GM18861 (cell line): ENCODE results near the gene GNPTAB.
A peak's percentile ranks its signal among the peaks of the same experiment; 100 is the strongest.

Experiments
- ATAC-seq: cut with Tn5 transposase; IDR thresholded peaks from one replicate; pipeline ENCODE4 v1.9.1; 2021; ENCODE audit not compliant: unreplicated experiment

GNPTAB gene

DNA sequence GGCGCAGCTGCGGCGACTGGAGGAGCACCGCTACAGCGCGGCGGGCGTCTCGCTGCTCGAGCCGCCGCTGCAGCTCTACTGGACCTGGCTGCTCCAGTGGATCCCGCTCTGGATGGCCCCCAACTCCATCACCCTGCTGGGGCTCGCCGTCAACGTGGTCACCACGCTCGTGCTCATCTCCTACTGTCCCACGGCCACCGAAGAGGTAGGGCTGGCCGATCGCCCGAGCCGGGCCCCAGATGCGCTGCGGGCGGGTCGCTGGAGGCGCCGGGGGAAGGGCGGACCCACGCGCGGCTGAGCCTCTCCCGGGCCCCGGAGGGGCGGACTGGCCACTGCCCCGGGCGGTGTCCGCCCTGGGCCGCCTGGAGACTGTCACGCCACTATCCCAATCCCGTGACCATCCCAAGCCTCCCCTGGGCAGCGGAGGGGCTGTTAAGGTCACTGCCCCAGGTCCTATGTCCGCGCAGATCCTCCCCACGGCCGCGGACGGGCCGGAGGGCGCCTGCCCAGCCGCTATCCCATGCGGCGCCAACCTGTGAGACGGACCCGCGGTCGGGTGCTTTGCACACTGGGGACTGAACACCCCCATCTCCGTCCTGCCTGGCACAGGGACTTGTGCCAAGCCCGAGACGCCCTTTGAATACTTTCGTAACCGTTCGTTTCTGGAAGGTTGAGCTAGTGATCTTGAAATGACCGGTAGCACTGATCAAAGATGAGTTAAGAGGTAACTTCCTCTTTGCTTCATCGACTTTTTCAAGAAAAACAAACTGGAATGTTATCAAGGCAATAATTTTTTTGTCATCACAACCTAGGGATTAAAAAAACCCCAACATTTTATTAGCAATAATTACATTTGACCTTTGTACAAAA is 132.6 kb downstream of the GNPTAB start:
- peak; percentile 15 for ATAC-seq

DNA sequence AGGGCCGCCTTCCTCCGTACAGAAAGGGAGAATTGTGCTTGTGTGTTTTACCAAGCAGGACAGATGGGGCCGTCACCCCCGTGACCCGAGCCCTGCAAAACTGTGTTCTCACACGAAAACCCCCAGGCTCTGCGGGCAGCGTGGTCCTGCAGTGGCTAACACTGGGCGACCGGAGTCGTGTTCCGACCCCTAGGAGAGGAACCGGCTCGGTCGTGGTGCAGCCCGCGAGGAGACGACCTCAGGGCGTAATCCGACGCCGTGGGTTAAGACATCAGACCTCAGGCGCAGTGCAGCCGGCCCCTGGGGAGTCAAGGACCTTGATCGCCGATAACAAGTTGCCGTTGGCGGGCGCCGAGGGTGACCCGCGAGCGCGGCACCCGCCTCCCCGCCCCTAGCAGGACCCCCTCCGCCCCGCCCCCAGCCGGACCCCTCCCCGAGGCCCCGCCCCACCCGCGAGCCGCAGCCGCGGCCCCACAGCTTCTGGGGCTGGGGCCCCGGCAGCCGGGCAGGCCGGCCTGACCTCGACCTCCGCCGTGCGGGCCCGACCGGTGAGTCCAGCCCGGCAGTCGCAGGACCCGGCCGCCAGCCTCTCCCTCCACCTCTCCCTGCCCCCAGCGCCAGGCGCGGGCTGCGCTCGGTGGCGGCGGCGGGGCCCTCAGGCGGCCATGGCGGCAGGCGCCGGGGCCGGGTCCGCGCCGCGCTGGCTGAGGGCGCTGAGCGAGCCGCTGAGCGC is 133.4 kb downstream of the GNPTAB start, which contains the start of gene CHPT1:
Gene CHPT1, plus strand, starts transcription at position 444 of the 733 bp plus-strand sequence. Its CDS starts 222 bp downstream, at position 666.
- ATAC-seq, result peak; percentile 56

DNA sequence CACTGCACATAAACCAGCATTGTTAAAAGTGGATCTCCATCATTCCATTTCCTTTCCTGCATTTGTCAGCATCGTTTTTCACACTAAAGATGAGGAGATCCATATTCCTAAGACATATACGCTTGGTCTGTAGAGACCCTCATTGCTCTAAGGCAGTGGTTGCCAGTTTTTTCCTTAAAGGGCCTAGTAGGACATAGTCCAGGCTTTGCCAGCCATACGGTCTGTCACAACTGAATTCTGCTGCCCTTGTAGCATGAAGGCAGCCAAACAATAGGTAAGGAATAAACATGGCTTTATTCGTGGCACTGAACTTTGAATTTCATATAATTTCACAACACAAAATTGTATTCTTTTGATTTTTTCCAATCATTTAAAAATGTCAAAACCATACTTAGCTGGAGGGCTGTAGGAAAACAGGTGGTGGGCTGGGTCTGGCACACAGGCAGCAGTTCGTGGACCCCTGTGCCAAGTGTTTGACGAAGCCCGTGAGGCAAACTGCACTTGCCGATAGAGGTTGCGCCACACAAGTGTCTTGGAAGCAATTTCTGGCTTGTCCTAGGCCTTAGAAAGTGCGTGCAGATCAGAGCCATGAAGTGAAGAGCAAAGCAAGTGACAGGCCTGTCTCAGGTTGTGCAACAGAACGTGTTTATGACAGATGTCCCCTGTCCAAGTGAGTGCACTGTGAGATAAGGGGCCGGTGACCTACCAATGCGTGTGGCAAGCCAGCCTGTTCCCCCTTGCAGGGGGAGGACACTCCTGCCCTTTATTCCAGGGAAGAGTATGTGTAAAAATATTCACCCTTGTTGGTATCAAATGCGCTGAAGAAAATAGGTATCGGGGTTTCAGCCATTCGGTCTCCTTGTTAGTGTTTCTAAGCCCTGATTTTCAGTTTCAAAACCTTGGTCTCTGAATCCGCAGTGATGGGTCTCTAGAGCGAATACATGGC is 134.2 kb downstream of the GNPTAB start:
- no peak for ATAC-seq

DNA sequence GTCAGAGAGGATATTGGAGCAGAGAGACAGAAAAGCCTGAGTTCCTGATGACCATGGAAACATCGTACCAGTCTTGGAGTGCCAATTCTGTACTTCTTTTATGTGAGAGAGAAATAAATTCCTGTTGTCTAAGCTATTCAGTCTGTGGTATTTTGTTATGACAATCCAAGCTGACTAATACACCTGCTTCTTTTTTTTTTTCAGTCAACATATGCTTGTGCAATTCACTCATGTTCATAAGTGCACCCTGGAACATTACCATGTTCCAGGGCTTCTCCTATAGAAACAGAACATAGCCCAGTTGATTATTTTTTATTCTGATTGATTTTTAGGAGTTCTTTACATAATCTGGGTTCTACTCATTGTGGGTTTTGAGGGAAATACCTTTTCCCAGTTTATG is 135.1 kb downstream of the GNPTAB start:
- no peak for ATAC-seq
